H1 (cell line): Measurements from ENCODE around the gene DGKH. TPM values are rescaled to one million over a fixed set of nuclear protein-coding genes. Genes with fewer than 3 reads are reported as not detected.

ENCODE experiments used
- BRCA1 ChIP-seq: IDR thresholded peaks from 2 replicates; pipeline ENCODE4 v1.6.1; 2012; ENCODE audit warnings: low read depth, low read length, improper control_type of control experiment
- CBX5 ChIP-seq: fragments of 300-800, 300-1000 bp; sonication (generic); IDR thresholded peaks from 2 replicates; pipeline ENCODE4 v1.7.1; 2016; ENCODE audit warnings: antibody characterized with exemption, low read length, low read depth
- CHD7 ChIP-seq: fragments of 300-600 bp; sonication (generic); IDR thresholded peaks from 2 replicates; pipeline ENCODE4 v1.7.1; 2012; ENCODE audit warnings: low read length, moderate library complexity, mild to moderate bottlenecking, inconsistent platforms; ENCODE audit not compliant: insufficient replicate concordance
- KDM1A ChIP-seq: fragments of 200-600, 300-600 bp; sonication (generic); IDR thresholded peaks from 2 replicates; pipeline ENCODE4 v1.7.1; 2016; ENCODE audit warnings: mild to moderate bottlenecking, low read length, borderline replicate concordance
- POLR2A ChIP-seq, 2 experiments: IDR thresholded peaks; 1 replicate in 1 of 2; 2 replicates in 1 of 2; pipeline ENCODE4 v1.6.1; 2011; ENCODE audit warnings: low read depth in 2 of 2, low read length in 2 of 2, mild to moderate bottlenecking in 2 of 2; ENCODE audit errors: control extremely low read depth in 1 of 2
- polyA plus RNA-seq, 7 experiments: library from polyadenylated mRNA; depleted of rRNA in 3 of 7; stranded (reverse) in 5 of 7; unstranded in 2 of 7; fragments of >200 nt in 5 of 7; fragments of 200-250 nt in 2 of 7; gene quantifications; 1 replicate in 5 of 7; 2 replicates in 1 of 7; 4 replicates in 1 of 7; pipeline versions ENCODE4 v1.2.1 to v1.2.3, GENCODE V29; 2011 to 2013; ENCODE audit warnings: missing spikeins in 2 of 7, mixed read lengths in 2 of 7
- total RNA-seq: library from RNA; stranded (reverse); fragmentation: NEBNext Ultra II Directional; extraction: Animal tissue kit (Norgen Biotek cat#: 25700); gene quantifications from 2 replicates; pipeline ENCODE4 v1.2.1, GENCODE V29; 2021
- TF ChIP-seq, protein P1 (sequence below): IDR thresholded peaks from 2 replicates; pipeline ENCODE4 v1.6.1; 2012; ENCODE audit warnings: inconsistent platforms

Gene DGKH
- total and polyA plus RNA-seq, 2 of the 8 experiments (the other 6 are each of a cell fraction or from before 2014, with no cell fraction given): 2.1 to 7.9 TPM

- TF ChIP-seq CHD7 (no peak), CBX5 (no peak), BRCA1 (no peak), POLR2A (IDR thresholded peaks at IDR 0.05; ENCODE audit: control extremely low read depth in 1 of 2, low read depth in 2 of 2, low read length in 2 of 2) (no peak), KDM1A (no peak)
- TF ChIP-seq, protein P1, sequence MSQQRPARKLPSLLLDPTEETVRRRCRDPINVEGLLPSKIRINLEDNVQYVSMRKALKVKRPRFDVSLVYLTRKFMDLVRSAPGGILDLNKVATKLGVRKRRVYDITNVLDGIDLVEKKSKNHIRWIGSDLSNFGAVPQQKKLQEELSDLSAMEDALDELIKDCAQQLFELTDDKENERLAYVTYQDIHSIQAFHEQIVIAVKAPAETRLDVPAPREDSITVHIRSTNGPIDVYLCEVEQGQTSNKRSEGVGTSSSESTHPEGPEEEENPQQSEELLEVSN: no peak
- TF ChIP-seq, all 59 proteins: peak for 0
These were observed 21.2 kb upstream of the DGKH start (continued) for GRCh38 chr13:42027286-42027685.
